Mesodermal cell (in vitro differentiated cells): ENCODE results near the gene SH3BP5L.
A peak's percentile ranks its signal among the peaks of the same experiment; 100 is the strongest.

Experiments used
- H3K27ac ChIP-seq: 2 replicates; pipeline ENCODE4 v1.7.0; 2013; ENCODE audit warnings: mild to moderate bottlenecking, low read depth, low read length, moderate library complexity; ENCODE audit not compliant: severe bottlenecking
- H3K36me3 ChIP-seq: 2 replicates; pipeline ENCODE4 v1.7.1; 2013; ENCODE audit warnings: mild to moderate bottlenecking, low read length, moderate library complexity; ENCODE audit not compliant: control insufficient read depth, insufficient read depth
- H3K4me1 ChIP-seq: one replicate; pipeline ENCODE4 v1.7.1; 2013; ENCODE audit warnings: mild to moderate bottlenecking, low read length; ENCODE audit not compliant: insufficient read depth, control insufficient read depth, poor library complexity, severe bottlenecking
- H3K4me3 ChIP-seq: 2 replicates; pipeline ENCODE4 v1.7.0; 2013; ENCODE audit warnings: low read length, control low read depth, mild to moderate bottlenecking; ENCODE audit not compliant: insufficient read depth, poor library complexity, severe bottlenecking; ENCODE audit errors: extremely low read depth
- H3K9me3 ChIP-seq: 2 replicates; pipeline ENCODE4 v1.7.1; 2013; ENCODE audit warnings: mild to moderate bottlenecking, low read length, moderate library complexity; ENCODE audit not compliant: control insufficient read depth
- WGBS, 2 experiments: methylation state at CpG; one replicate each; pipeline ENCODE4 v1.1.5; 2013; ENCODE audit warnings: missing lambda C conversion rate in 2 of 2; ENCODE audit not compliant: insufficient coverage in 2 of 2; 5-methylcytosine and 5-hydroxymethylcytosine counted together

The SH3BP5L gene

GRCh38 chr1:248850536-248851251 is 25.0 kb upstream of the SH3BP5L start:
- WGBS, 2 experiments: 92 to 100% methylated on average over 3 to 6 of the region's 10 CpGs
- Histone ChIP-seq H3K4me1 (no peaks in the 10 kb centered on the region), H3K4me3 (no peak overlapping the region), H3K36me3 (peaks cover 86% of the 10 kb centered on the region), H3K27ac (peak overlapping the region; percentile 45), H3K9me3 (no peaks in the 10 kb centered on the region)

GRCh38 chr1:248850124-248850523 is 24.4 kb upstream of the SH3BP5L start:
- Histone ChIP-seq H3K36me3 (peaks cover 86% of the 10 kb centered on the region), H3K4me3 (no peak overlapping the region), H3K9me3 (no peaks in the 10 kb centered on the region), H3K4me1 (no peaks in the 10 kb centered on the region), H3K27ac (peak overlapping the region; percentile 45)
- 93 to 97% methylated on average over 9 of the region's 9 CpGs for WGBS, 2 experiments

GRCh38 chr1:248849637-248850036 is 23.9 kb upstream of the SH3BP5L start:
- WGBS, 2 experiments: 90 to 97% methylated on average over 3 of the region's 3 CpGs
- H3K36me3 ChIP-seq: peaks cover 86% of the 10 kb centered on the region
- H3K27ac ChIP-seq: peak overlapping the region; percentile 45
- H3K4me3 ChIP-seq: no peak overlapping the region
- H3K4me1 ChIP-seq: no peaks in the 10 kb centered on the region
- no peaks in the 10 kb centered on the region for H3K9me3 ChIP-seq

- H3K4me3 ChIP-seq: no peak overlapping the region
- H3K9me3 ChIP-seq: no peaks in the 10 kb centered on the region
- H3K4me1 ChIP-seq: no peaks in the 10 kb centered on the region
- peaks cover 86% of the 10 kb centered on the region for H3K36me3 ChIP-seq
- 97 to 100% methylated on average over 1 to 3 of the region's 3 CpGs for WGBS, 2 experiments
- H3K27ac ChIP-seq: no peak overlapping the region
Measured at GRCh38 chr1:248849152-248849551, 23.4 kb upstream of the SH3BP5L start.

- Histone ChIP-seq H3K27ac (no peak overlapping the region), H3K9me3 (no peaks in the 10 kb centered on the region), H3K4me1 (no peaks in the 10 kb centered on the region), H3K36me3 (peaks cover 83% of the 10 kb centered on the region), H3K4me3 (no peak overlapping the region)
- WGBS, 2 experiments: 97 to 98% methylated on average over 5 to 7 of the region's 8 CpGs
Measured at GRCh38 chr1:248848602-248849001, 22.9 kb upstream of the SH3BP5L start.

GRCh38 chr1:248847956-248848561 is 22.3 kb upstream of the SH3BP5L start:
- 97 to 98% methylated on average over 71 to 72 of the region's 72 CpGs for WGBS, 2 experiments
- H3K27ac ChIP-seq: no peak overlapping the region
- no peak overlapping the region for H3K4me3 ChIP-seq
- H3K4me1 ChIP-seq: no peaks in the 10 kb centered on the region
- peaks cover 79% of the 10 kb centered on the region for H3K36me3 ChIP-seq
- H3K9me3 ChIP-seq: no peaks in the 10 kb centered on the region

- Histone ChIP-seq H3K4me3 (no peak overlapping the region), H3K36me3 (peaks cover 80% of the 10 kb centered on the region), H3K27ac (no peak overlapping the region), H3K4me1 (peaks cover 3% of the 10 kb centered on the region), H3K9me3 (no peaks in the 10 kb centered on the region)
- 97 to 98% methylated on average over 66 to 76 of the region's 76 CpGs for WGBS, 2 experiments
Measured at GRCh38 chr1:248847181-248847955, 21.7 kb upstream of the SH3BP5L start.

- peaks cover 11% of the 10 kb centered on the region for H3K4me1 ChIP-seq
- WGBS, 2 experiments: 90 to 92% methylated on average over 8 of the region's 8 CpGs
- no peak overlapping the region for H3K4me3 ChIP-seq
- H3K36me3 ChIP-seq: peaks cover 59% of the 10 kb centered on the region
- H3K9me3 ChIP-seq: no peaks in the 10 kb centered on the region
- no peak overlapping the region for H3K27ac ChIP-seq
Measured at GRCh38 chr1:248844526-248844925, 18.8 kb upstream of the SH3BP5L start.

GRCh38 chr1:248843687-248844086 is 18.0 kb upstream of the SH3BP5L start:
- Histone ChIP-seq H3K27ac (no peak overlapping the region), H3K36me3 (peaks cover 50% of the 10 kb centered on the region), H3K4me3 (no peak overlapping the region), H3K9me3 (no peaks in the 10 kb centered on the region), H3K4me1 (peaks cover 11% of the 10 kb centered on the region)
- 100% methylated on average over 1 to 2 of the region's 3 CpGs for WGBS, 2 experiments

- 90 to 98% methylated on average over 5 of the region's 8 CpGs for WGBS, 2 experiments
- Histone ChIP-seq H3K27ac (no peak overlapping the region), H3K36me3 (peaks cover 42% of the 10 kb centered on the region)
Measured at GRCh38 chr1:248842781-248843331, 17.1 kb upstream of the SH3BP5L start.

More at GRCh38 chr1:248842781-248843331, 17.1 kb upstream of the SH3BP5L start:
- no peaks in the 10 kb centered on the region for H3K9me3 ChIP-seq
- no peak overlapping the region for H3K4me3 ChIP-seq
- peaks cover 11% of the 10 kb centered on the region for H3K4me1 ChIP-seq
